Measurements from ENCODE around the gene OBSCN.
"Not testable (repeated sequence)": the region's sequence is repeated elsewhere in the genome, so short reads cannot be mapped to it uniquely, and the experiment has no call there.

The OBSCN gene

GRCh38 chr1:228226956-228227791, 19.3 kb downstream of the OBSCN start:
- no peak for DNase-seq

DNA sequence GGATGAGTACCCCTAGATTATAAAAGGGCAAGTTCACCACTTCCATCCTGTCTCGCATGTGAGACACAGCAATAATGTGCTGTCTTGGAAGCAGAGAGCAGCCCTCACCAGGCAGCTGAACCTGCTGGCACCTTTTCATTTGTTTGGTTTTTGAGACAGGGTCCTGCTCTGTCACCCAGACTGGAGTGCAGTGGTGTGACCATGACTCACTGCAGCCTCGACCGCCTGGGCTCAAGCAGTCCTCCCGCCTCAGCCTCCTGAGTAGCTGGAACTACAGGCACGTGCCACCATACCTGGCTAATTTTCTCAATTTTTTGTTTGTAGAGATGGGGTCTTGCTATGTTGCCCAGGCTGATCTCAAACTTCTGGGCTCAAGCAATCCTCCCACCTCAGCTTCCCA, 20.3 kb downstream of the OBSCN start:
- DNase-seq: not testable (repeated sequence)

GRCh38 chr1:228228601-228229074, 20.8 kb downstream of the OBSCN start:
- no peak for DNase-seq

DNA sequence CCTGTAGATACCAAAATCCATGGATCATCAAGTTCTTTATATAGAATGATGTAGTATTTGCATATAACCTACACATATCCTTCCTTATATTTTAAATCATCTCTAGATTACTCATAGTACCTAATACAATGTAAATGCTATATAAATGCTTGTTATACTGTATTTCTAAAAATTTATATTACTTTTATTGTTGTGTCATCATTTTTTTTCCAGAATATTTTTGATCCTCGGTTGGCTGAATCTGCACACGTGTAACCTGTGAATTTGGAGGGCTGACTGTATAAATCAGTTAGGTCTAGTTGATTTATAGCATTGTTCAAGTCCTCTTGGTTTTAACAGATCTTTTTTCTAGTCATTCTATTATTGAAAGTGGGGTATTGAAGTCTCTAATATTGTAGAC, 23.3 kb downstream of the OBSCN start:
- DNase-seq: no peak

DNA sequence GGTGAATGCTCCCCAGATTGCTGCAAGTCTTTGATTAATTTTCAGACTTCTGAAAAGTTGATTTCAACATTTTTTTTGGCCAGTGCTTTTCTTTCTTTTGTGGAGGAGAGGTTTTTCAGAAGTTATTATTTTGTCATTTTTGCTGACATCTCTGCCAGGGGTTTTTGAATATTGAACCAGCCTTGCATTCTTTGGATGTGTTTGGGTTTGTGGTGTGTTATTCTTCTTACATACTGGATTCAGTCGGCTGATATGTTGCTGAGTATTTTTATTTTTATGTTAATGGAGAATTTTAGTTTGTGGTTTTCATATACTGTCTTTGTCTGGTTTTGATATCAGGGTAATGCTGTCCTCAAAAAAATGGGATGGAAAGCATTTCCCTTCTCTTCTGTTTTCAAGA, 25.3 kb downstream of the OBSCN start:
- DNase-seq: no peak

GRCh38 chr1:228234921-228235320, 27.1 kb downstream of the OBSCN start:
- DNase-seq: no peak

GRCh38 chr1:228236744-228237143, 28.9 kb downstream of the OBSCN start:
- DNase-seq: no peak

GRCh38 chr1:228238007-228238406, 30.2 kb downstream of the OBSCN start:
- DNase-seq: no peak

DNA sequence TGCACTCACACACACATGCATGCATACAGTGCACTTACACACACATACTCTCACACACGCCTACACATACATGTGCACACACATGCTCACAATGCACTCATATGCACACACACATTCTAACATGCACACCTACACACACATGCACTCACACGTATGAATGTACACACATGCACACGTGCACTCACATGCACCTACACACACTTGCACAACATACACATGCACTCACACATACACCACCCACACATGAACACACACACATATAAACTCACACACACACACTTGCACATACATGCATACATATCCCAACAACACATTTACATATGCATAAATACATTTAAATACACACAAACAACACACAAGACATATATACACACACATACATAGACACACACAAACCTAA, 30.6 kb downstream of the OBSCN start:
- no peak for DNase-seq

DNA sequence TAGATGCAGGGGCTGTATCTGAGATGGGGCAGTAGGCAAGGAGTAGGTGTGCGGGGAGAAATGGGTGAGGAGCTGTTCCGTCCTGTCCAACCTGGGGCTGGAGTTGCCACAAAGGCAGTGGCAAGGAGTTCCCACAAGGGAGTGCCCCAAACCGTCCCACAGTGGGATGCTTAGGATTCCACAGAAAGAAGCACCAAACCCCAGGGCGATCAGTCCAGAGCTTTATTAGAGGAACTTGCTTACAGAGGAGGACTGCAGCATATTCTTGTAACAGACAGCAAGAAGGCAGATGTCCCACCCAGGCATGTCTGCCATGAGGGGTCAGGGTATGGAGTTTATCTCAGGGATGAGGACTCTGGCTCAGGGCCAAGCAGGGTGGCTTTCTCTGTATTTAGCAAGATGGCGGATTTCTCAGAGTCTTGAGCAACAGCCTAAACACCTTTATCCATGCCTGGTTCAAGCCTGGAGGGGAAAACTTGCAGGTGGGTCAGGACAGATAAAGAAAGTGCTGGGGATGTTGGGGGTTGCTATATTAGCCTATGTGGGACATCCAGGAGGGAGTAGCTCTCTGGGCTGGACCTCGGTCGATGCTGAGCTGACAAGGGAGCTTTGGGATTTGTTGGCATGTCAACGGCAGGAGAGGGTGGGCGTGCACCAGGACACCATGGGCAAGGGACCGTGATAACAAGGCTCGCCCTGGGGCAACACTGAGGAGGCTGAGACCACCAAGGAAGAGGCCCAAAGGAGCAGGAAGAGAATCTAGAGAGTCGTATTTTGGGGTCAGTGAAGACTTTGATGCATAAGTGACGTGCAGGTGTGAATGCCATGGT, 32.8 kb downstream of the OBSCN start:
- no peak for DNase-seq

GRCh38 chr1:228241259-228241658, 33.4 kb downstream of the OBSCN start:
- no peak for DNase-seq

DNA sequence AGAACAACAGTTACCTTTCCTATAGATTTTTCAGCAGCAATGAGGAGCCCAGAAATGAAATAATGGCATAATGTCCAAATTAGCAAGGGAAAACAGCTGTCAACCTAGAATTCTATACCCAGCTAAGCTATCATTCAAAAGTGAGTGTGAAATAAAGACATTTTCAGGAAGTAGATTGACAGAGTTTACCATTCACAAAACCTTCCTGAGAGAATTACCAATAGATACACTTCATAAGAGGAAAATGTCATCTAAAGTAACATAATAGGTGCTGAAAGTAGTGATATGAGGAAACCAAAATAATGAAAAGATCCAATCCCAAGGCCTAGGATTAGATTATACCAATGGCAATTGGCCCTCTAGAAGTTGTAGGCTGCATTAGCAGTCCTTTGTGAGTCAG, 34.6 kb downstream of the OBSCN start:
- DNase-seq: no peak

DNA sequence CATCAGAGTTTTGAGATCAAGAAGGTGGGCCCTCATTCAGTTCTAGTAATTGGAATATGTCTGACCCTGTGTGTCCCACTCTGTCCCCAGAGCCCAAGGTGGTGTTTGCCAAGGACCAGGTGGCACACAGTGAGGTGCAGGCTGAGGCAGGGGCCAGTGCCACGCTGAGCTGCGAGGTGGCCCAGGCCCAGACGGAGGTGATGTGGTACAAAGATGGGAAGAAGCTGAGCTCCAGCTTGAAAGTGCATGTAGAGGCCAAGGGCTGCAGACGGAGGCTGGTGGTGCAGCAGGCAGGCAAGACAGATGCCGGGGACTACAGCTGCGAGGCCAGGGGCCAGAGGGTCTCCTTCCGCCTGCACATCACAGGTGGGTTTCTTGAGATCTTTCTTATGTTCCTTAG, 35.2 kb downstream of the OBSCN start:
- DNase-seq: no peak

- not testable (repeated sequence) for DNase-seq
Observed at GRCh38 chr1:228243989-228244388, 36.1 kb downstream of the OBSCN start.

DNA sequence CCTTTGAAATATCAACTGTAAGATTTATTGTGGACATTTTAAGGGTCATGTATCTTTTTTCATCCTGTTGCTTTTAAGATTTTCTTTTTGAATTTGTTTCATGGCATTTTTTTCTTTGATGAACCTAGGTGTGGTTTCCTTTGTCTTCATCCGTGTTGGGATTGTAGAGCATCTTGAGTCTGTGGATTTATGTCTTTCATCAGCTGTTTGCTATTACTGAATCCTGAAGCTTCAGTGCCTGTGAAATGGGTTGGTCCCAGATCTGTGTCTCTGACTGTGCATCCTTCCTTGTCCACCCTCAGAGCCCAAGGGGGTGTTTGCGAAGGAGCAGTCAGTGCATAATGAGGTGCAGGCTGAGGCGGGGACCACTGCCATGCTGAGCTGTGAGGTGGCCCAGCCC, 37.3 kb downstream of the OBSCN start:
- DNase-seq: no peak

DNA sequence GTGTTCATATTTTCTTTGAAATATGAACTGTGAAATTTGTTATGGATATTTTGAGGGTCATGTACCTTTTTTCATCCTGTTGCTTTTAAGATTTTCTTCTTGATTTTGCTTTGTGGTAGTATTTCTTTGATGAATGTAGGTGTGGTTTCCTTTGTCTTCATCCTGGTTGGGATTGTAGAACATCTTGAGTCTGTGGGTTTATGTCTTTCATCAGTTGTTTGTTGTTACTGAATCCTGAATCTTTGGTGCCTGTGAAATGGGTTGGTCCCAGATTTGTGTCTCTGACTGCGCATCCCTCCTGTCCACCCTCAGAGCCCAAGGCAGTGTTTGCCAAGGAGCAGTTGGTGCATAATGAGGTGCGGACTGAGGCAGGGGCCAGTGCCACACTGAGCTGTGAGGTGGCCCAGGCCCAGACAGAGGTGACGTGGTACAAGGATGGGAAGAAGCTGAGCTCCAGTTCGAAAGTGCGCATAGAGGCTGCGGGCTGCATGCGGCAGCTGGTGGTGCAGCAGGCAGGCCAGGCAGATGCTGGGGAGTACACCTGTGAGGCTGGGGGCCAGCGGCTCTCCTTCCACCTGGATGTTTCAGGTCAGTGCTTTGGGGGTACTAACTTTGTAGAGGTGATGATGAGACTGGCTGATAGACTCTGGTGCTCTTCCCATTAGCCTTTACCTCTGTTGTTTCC, 38.5 kb downstream of the OBSCN start:
- DNase-seq: no peak

DNA sequence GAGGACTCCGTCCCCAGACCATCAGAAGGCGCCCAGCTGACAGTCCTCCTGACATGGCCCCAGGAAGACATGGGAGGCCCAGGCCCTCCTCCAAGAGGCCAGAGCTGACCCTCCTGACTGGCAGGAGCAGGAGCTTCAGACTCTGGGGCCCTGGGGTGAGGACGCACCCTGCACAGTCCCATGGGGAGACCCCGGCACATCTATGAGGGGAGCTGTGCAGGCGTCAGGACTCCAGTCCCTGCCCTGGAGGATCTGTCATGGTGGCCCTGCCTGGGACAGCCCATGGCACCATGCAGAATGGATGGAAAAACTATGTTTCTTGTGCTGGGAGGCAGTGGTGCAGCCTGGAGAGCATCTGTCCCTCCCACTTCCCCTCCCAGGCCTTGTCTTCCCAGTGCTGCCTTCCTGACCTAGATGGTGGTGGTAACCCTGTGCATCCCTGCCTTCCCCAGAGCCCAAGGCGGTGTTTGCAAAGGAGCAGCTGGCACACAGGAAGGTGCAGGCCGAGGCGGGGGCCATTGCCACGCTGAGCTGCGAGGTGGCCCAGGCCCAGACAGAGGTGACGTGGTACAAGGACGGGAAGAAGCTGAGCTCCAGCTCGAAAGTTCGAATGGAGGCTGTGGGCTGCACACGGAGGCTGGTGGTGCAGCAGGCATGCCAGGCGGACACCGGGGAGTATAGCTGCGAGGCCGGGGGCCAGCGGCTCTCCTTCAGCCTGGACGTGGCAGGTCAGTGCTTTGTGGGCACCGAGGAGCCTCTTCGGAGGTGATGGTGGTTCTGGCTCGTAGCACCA, 41.9 kb downstream of the OBSCN start:
- DNase-seq: no peak

DNA sequence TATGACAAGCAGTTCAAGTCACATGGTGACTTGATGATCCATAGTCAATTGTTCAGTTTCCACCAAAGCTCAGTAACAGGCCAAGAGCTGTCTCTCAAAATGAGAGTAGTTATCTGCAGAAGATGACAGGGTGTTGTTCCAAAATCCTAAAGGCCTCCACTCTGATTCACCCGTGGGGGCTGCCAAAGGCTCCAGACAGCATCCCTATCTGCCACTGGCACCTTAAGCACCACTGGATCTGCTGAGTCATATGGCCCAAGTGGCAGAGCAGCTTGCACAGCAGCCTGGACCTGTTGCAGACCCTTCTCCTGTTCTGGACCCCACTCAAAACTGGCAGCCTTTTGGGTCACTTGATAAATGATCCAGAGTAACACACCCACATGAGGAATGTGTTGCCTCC, 44.6 kb downstream of the OBSCN start:
- DNase-seq: not testable (repeated sequence)

GRCh38 chr1:228256626-228257375, 49.0 kb downstream of the OBSCN start:
- DNase-seq: no peak

DNA sequence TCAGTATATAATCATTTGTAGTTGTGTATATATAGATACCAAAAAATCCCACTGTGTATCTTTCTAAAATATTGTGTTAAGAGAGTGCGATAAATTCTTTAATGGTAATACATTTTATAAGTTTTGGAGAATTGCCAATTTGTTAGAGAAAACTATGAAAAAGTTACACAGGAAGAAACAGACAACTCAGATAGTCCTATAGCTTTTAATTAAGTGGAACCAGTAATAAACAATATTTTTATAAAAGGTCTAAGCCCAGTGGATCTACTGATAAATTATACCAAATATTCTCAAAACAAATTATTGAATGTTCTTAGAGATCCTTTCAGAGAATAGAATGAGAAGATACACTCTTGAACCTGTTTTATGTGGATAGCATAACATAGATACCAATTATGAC, 50.6 kb downstream of the OBSCN start:
- DNase-seq: no peak

DNA sequence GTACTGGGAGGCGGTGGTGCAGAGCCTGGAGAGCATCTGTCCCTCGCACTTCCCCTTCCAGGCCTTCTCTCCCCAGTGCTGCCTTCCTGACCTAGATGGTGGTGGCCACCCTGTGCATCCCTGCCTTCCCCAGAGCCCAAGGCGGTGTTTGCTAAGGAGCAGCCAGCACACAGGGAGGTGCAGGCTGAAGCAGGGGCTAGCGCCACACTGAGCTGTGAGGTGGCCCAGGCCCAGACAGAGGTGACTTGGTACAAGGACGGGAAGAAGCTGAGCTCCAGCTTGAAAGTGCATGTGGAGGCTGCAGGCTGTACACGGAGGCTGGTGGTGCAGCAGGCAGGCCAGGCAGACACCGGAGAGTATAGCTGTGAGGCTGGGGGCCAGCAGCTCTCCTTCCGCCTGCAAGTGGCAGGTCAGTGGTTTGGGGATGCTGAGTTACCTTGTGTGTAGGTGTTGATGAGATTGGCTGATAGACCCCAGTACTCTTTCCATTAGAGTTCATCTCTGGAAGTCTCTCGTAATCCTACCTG, 51.6 kb downstream of the OBSCN start:
- DNase-seq: no peak
